Right kidney (tissue), 9 donors: ENCODE data around the gene ZNF600.
"Not testable (repeated sequence)": the region's sequence is repeated elsewhere in the genome, so short reads cannot be mapped to it uniquely, and the experiment has no call there.

Source experiments
- DNase-seq: peaks from one replicate; pipeline ENCODE4 v3.0.0-alpha.2; 2016
- long read RNA-seq, 8 donors: transcript quantifications; one replicate each; lab custom pipeline, GENCODE V29; 2026

ZNF600 gene
- long read RNA-seq, donor 1, partial matches to known transcripts = 0 of 1 reads
- long read RNA-seq, donor 1, other reads (novel, unspliced or antisense) = 0 of 1 reads
- long read RNA-seq, donor 2 = 0 reads
- long read RNA-seq, donor 3 = 0 reads
- long read RNA-seq, donor 4 = 0 reads
- long read RNA-seq, donor 5, partial matches to known transcripts = 0 of 3 reads
- long read RNA-seq, donor 5, other reads (novel, unspliced or antisense) = 0 of 3 reads
- long read RNA-seq, donor 6, partial matches to known transcripts = 0 of 2 reads
- long read RNA-seq, donor 6, other reads (novel, unspliced or antisense) = 0 of 2 reads
- long read RNA-seq, donor 7, partial matches to known transcripts = 0 of 3 reads
- long read RNA-seq, donor 7, other reads (novel, unspliced or antisense) = 0 of 3 reads
- long read RNA-seq, donor 8, partial matches to known transcripts = 0 of 1 reads
- long read RNA-seq, donor 8, other reads (novel, unspliced or antisense) = 0 of 1 reads

DNA sequence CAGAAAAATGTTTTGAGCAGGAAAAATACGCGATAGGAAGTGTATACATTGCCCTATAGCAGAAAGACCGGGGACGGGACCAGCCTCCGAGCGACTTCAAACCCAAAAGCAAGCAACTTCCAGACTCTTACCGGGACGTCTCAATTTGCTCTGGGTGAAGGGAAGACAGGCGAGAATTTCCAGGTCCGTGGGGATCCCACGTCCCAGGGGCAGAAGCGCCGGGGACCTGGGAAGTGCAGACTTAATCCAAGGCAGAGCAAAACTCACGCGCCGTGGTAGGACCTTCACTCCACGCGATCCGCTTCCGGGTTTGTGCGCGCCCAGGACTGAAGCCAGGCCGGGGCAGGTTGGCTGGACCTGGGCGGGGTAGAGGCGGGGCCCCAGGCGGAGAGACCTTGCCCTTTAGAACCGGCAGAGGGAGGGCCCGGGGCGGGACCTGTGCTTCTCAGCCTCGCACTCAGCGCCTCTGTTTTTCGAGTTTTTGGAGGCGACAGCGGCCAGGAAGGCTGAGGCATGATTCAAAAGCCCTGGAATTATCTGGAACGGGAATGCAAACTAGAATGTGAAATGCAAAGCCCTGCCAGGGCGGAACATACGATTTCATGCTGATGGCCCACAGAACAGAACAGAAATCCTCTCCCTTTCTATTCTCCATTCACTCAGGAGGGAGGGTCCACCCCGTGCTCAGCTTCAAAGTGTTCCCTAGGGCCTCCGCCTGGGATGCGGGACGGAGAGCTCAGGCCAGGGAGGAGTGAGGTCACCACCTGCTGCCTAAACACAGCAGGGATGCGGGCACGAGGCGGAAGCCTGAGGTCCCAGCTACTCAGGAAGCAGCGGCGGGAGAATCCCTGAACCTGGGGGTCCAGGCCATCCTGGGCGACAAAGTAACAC is at the start of gene ZNF600:
Gene ZNF600, minus strand, starts transcription at position 328 of the 891 bp plus-strand sequence. CDS start 7,903 bp downstream, outside the sequence.
- DNase-seq = peak; percentile 72

DNA sequence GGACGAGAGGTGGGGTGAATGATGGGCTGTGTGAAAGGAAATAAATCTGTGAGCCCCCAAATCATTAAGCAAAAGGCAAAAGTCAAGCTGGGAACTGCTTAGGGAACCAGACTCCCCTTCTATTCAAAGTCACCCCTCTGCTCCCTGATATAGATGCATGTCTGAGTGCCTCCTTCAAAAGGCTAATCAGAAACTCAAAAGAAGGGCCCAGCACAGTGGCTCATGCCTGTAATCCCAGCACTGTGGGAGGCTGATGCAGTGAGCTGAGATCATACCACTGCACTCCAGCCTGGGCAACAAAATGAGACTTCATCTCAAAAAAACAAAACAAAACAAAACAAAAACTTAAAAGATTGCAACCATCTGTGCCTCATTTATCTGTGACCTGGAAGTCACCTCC is 47.7 kb upstream of the ZNF600 start:
- DNase-seq = not testable (repeated sequence)

DNA sequence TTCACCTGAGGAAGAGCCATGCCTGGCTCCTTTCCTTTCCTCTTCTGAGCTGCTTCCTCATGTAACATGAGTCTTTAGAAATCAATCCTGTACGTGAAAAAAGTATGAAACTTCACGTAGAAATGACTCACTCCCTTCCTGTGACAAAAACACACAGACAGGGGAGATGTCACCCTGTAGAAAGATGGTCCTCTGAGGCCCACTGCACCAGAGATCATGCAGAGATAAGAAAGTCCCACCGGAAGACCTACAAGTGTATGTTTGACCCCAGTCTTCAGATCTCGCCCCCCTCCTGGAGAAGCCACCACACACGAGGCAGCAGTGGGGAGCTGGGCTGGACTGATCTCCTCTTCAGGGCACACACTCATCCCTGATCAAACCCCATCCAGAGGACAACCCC is 47.0 kb upstream of the ZNF600 start:
- not testable (repeated sequence) for DNase-seq

DNA sequence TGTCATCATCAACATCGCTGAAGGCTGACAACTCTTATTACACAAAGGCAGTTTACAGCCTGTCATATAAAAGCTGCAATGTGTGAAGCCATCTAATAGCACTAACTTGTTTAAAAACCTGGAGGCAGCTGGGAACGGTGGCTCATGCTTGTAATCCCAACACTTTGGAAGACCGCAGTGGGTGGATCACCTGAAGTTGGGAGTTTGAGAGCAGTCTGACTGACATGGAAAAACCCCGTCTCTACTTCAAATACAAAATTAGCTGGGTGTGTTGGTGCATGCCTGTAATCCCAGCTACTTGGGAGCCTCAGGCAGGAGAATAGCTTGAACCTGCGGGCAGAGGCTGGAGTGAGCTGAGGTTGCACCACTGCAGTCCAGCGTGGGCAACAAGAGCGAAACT is 43.3 kb upstream of the ZNF600 start:
- not testable (repeated sequence) for DNase-seq

DNA sequence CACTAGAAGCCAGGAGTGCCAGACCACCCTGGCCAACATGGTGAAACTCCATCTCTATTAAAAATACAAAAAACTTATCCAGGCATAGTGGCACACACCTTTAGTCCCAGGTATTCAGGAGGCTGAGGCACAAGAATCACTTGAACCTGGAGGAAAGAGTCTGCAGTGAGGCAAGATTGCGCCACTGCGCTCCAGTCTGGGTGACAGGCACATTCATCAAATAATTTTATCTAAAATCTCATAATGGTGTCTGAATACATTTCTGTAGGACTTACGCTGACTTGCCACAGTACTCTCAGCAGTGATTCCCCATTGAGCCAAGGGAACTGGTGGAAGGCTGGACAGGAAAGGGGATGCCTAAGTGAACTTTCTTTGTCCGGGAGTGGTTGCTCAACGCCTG is 39.2 kb upstream of the ZNF600 start:
- no peak for DNase-seq

DNA sequence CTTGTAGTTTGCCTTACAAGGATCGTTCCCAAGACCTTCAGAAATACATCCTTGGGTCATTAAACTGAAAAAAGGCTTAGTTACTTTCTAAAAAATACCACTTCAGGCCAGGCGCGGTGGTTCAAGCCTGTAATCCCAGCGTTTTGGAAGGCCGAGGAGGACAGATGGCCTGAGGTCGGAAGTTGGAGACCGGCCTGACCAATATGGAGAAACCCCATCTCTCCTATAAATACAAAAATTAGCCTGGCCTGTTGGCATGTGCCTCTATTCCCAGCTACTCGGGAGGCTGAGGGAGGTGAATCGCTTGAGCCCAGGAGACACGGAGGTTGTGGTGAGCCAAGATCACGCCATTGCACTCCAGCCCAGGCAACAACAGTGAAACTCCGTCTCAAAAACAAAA is 37.1 kb upstream of the ZNF600 start:
- no peak for DNase-seq

DNA sequence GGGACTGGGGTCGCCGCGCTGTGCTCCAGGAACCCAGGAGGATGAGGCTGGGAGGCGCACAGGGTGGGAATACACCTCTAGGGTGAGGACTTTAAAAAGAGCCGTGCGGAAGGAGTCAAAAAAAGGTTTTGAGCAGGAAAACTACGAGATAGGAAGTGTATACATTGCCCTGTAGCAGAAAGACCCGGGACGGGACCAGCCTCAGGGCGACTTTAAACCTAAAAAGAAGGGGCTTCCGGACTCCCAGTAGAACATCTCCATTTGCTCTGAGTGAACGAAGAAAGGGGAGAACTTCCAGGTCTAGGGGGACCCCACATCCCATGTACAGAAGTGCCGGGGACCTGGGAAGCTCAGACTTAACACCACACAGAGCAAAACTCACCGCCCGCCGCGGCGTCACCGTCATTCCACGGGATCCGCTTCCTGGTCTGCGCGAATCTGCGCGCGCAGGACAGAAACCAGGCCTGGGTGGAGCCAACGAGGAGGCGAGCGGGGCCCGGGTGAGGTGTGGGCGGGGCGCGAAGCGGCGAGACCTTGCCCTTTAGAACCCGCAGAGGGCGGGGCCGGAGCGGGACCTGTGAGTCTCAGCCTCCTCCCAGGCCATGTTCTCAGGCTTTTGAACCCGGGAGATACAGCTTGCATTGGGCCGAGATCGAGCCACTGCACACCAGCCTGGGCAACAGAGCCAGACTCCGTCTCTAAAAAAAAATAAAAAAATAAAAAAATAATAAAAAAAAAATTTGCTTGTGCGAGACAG is 34.8 kb upstream of the ZNF600 start, which contains the start of gene ZNF28:
Gene ZNF28, minus strand, starts transcription at position 430 of the 757 bp plus-strand sequence. CDS start 3,675 bp downstream, outside the sequence.
- DNase-seq = peak; percentile 69

DNA sequence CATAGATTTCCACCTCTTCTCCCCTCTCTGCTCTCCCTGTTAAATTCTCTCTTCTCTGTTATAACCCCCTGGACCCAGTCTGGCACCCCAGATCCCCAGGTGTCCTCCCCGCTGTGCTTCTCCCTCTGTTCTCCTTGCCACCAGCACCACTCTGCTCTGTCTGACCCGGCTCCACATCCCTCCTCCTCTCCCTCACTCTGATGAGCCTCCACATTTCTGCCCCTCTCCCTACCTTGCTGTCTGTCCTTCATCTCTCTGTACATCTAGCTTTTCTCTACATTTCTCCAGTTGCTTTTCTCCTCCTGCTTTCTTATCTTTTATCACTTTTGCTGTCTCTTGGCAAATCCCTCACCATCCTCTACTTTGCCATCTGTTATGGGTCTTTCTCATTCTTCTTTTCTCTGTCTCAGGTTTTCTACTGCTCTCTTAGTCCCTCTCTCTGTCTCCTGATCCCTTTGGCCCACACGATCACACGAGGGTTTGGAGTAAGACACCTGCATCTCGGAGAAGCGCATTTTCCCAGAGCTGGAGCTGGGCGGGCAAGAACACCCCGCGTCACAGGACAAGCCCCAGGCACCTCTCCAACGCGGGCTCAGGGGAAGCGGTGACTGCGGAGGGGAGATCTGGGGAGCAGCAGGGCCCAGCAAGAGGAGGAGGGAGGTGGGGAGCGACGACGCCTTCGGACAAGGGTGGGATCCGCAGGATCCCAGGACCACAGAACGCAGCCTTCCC is 34.0 kb upstream of the ZNF600 start:
- DNase-seq = peak; percentile 44

DNA sequence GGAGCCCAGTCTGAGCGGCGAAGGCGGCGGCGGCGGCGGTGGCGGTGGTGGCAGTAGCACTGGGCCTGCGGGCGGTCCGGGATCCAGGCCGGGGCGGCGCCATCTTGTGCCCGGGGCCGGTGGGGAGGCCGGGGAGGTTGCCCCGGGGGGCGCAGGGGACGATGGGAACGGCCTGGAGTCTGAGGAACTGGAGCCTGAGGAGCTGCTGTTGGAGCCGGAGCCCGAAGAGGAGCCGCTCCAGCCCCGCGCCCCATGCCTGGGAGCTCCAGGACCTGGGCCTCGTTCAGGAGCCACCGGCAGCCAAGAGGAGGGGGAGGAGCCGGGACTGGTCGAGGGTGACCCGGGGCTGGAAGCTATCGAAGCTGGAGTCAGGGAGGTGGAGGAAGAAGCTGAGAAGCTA is 23.2 kb upstream of the ZNF600 start:
- no peak for DNase-seq

DNA sequence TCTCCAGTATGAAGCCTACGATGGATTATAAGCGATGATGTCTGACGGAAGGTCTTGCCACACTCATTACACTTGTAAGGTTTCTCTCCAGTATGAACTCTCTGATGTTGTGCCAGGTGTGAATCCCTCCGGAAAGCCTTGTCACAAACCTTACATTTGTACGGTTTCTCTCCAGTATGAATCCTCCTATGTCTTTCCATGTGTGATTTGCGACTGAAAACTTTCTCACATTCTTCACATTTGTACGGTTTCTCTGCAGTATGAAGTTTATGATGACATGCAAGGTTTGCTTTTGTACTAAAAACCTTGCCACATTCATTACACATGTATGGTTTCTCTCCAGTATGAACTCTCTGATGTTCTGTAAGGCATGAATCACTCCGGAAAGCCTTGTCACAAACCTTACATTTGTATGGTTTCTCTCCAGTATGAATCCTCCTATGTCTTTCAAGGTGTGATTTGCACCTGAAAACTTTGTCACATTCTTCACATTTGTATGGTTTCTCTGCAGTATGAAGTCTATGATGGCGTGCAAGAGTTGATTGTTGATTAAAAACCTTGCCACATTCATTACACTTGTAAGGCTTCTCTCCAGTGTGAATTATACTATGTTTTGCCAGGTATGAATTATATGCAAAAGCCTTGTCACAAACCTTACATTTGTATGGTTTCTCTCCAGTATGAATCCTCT is 13.5 kb upstream of the ZNF600 start:
- not testable (repeated sequence) for DNase-seq

DNA sequence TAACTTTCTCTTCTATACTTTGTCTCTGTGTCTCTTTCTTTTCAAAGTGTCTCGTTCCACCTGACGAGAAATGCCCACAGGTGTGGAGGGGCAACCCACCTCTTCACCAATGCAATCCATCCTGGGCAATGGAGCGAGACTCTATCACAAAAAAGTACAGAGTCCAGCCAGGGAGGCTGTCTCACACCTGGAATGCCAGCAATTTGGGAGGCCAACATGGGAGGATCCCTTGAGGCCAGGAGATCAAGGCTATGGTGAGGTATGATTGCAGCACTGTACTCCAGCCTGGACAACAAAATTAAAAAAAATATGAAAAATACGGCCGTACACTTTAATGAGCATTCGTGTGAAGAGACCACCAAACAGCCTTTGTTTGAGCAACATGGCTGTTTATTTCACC is 2.8 kb upstream of the ZNF600 start:
- no peak for DNase-seq

DNA sequence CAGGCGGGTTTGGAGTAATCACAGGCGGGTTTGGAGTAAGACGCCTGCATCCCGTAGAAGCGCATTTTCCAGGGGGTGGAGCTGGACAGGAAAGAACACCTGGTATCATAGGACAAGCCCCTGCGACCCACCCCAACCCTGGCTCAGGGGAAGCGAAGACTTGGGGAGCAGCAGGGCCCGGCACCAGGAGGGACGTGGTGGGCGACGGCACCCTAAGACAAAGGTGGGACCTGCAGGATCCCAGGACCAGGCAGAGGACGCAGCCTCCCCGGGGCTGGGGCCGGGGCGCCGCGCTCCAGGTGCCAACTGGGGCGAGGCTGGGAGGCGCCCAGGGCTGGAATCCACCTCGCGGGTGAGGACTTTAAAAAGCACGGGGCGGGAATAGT is 520 bp downstream of the ZNF600 start:
- no peak for DNase-seq

DNA sequence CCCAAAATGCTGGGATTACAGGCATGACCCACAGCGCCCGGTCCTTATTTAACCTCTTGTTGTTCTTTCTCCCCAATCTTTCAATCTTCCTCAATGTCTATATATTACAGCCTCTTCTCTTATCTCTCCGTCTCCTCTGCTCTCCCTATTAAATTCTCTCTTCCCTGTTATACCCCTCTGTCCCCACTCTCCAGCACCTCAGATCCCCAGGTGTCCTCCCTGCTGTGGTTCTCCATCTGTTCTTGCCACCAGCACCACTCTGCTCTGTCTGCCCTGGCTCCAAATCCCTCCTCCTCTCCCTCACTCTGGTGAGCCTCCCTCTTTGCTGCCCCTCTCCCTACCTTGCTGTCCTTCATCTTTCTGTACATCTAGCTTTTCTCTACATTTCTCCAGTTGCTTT is 1.1 kb downstream of the ZNF600 start:
- DNase-seq = no peak

DNA sequence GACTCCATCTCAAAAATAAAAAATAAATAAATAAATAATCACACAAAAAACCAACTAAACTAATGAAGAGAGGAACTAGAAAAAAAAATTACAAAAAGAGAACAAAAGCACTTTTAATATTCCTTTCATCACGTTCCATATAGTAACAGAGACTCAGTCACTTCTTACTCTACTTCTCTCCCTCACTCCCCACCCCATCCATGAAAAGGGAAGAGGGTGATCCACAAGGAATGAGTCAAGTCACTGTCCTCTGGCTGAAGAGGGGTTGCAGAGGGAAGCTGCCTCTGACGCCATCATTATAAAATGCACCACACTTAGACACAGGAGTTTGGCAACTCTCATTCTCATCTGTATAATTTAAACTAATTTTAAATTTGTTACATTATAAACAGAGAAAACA is 3.7 kb downstream of the ZNF600 start:
- DNase-seq = not testable (repeated sequence)

DNA sequence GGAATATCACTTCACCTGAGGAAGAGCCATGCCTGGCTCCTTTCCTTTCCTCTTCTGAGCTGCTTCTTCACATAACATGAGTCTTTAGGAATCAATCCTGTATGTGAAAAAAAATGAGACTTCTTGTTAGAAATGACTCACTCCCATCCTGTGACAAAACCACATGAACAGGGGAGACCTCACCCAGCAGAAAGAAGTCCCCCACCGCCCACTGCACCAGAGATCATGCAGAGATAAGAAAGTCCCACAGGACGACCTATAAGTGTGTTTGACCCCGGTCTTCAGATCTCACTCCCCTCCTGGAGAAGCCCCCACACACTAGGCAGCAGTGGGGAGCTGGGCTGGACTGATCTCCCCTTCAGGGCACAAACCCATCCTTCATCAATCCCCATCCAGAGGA is 7.8 kb downstream of the ZNF600 start:
- DNase-seq = no peak

DNA sequence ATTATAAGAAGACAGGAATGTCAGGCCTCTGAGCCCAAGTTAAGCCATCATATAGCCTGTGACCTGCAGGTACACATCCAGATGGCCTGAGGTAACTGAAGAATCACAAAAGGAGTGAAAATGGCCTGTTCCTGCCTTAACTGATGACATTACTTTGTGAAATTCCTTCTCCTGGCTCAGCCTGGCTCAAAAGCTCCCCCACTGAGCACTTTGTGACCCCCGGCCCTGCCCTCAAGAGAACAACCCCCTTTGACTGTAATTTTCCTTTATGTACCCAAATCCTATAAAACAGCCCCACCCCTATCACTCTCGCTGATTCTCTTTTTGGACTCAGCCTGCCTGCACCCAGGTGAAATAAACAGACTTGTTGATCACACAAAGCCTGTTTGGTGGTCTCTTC is 30.1 kb downstream of the ZNF600 start:
- DNase-seq = not testable (repeated sequence)

DNA sequence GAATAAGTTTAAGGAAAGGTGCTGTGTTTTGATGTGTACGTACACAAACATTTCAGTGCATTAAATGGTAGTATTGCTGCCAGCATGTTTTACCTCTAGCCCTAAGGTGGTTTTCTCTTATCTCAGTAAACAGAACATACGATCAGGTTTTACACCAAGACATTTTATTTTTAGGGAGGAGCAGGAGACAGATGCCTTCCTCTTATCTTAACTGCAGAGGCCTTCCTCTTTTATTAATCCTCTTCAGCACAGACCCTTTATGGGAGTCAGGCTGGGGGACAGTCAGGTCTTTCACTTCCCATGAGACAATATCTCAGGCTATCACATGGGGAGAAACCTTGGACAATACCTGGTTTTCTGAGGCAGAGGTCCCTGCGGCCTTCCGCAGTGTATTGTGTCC is 36.8 kb downstream of the ZNF600 start:
- no peak for DNase-seq

DNA sequence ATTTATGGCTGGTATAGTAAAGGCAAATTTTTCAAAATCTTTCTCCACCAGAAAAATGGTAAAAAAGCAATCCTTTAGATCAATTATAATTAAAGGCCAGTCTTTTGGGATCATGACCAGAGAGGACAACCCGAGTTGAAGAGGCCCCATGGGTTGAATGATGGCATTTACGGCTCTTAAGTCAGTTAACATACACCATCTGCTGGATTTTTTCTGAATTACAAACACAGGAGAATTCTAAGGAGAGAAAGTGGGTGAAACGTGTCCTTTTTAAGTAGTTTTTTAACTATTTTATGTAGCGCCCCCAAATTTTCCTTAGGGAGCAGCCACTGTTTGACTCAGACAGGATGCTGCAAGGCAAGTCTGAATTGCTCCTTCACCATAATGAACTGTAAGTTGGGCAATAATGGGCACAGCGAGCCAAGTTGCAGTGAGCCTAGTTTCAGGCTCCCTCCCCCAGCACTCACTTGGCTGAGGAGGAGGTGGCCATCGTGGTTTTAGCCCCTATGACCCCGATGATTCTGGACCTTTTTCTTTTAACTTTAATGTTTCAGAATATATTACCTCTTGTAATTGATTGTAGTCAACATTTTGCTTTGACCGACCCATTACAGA is 38.1 kb downstream of the ZNF600 start:
- no peak for DNase-seq

DNA sequence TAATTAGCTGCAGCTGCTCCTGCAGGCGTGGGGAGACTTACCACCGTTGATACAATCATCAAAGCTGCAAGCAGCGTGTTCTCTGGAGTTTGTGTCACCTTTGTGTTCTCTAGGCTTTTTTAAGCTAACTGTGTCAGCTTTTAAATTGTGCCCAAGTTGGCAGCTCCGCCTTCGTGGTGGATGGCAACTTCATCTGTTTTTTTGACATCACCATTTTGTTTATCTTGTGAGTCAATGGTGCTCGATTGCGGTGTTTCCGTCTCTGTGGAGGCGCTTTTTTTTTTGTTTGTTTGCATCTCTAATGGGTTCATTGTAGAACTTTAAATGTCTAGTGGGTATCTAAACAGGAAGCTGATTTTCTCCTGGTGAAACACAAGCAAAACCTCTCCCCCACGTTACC is 40.7 kb downstream of the ZNF600 start:
- not testable (repeated sequence) for DNase-seq

DNA sequence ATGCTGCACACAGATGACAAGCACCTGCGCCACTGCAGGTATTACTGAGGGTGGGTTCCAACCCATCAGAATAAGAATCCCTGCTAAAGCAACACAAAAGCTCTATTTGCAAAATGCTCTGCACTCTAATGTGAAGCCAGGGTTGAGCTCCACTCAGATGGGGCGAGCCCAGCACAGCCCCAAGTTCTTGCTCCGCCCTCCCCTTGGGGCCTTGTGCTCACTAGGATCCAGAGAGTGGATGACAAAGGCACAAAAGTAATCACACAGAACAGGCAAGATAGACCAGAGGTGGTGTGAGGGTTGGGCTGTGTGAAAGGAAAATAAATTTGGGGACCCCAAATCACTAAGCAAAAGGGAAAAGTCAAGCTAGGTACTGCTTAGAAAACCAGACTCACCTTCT is 43.5 kb downstream of the ZNF600 start:
- DNase-seq = no peak

DNA sequence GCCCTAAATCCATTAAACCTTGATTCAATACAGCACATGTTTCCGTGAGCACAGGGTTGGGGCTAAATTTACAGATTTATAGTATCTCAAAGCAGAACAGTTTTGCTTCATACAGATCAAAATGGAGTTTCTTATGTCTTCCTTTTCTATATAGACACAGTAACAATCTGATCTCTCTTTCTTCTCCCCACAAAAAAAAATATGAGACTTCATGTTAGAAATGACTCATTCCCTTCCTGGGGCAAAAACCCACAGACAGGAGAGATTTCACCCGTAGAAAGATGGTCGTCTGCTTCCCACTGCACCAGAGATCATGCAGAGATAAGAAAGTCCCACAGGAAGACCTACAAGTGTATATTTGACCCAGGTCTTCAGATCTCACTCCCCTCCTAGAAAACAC is 44.1 kb downstream of the ZNF600 start:
- DNase-seq = no peak
